Endothelial cell (in vitro differentiated cells): Measurements from ENCODE around the gene FKBP14. TPM values are rescaled to one million over a fixed set of nuclear protein-coding genes. Genes with fewer than 3 reads are reported as not detected.

Experiments used
- DNase-seq: peaks from one replicate; pipeline ENCODE4 v3.0.0; 2021; ENCODE audit warnings: low spot score
- H3K27ac Mint-ChIP-seq: one replicate; pipeline ENCODE4 v1.8.0; 2021; ENCODE audit warnings: mixed read lengths, inconsistent platforms; ENCODE audit not compliant: unreplicated experiment
- H3K27me3 Mint-ChIP-seq: one replicate; pipeline ENCODE4 v1.8.0; 2021; ENCODE audit warnings: mild to moderate bottlenecking, moderate library complexity, mixed read lengths, inconsistent platforms; ENCODE audit not compliant: unreplicated experiment
- H3K36me3 Mint-ChIP-seq: one replicate; pipeline ENCODE4 v1.8.0; 2021; ENCODE audit warnings: mild to moderate bottlenecking, low read depth, mixed read lengths, inconsistent platforms; ENCODE audit not compliant: unreplicated experiment
- H3K4me1 Mint-ChIP-seq: one replicate; pipeline ENCODE4 v1.8.0; 2021; ENCODE audit warnings: mild to moderate bottlenecking, mixed read lengths, inconsistent platforms; ENCODE audit not compliant: unreplicated experiment
- H3K4me3 Mint-ChIP-seq: one replicate; pipeline ENCODE4 v1.8.0; 2021; ENCODE audit warnings: mild to moderate bottlenecking, mixed read lengths, inconsistent platforms; ENCODE audit not compliant: unreplicated experiment
- H3K9me3 Mint-ChIP-seq: one replicate; pipeline ENCODE4 v1.8.0; 2021; ENCODE audit warnings: mixed read lengths, inconsistent platforms; ENCODE audit not compliant: unreplicated experiment
- total RNA-seq: library from RNA; stranded (reverse); fragmentation: NEBNext Ultra II Directional; extraction: Animal tissue kit (Norgen Biotek cat#: 25700); gene quantifications from one replicate; pipeline ENCODE4 v1.2.1, GENCODE V29; 2021; ENCODE audit not compliant: unreplicated experiment
- TF ChIP-seq, protein P1 (sequence below): fragments of 200-600 bp; sonication (generic); IDR thresholded peaks from one replicate; pipeline ENCODE4 v1.5.0; 2021; ENCODE audit warnings: antibody characterized with exemption; ENCODE audit not compliant: unreplicated experiment

FKBP14 gene
- total RNA-seq, 1 donor from 2014 or later = 15.1 TPM

DNA sequence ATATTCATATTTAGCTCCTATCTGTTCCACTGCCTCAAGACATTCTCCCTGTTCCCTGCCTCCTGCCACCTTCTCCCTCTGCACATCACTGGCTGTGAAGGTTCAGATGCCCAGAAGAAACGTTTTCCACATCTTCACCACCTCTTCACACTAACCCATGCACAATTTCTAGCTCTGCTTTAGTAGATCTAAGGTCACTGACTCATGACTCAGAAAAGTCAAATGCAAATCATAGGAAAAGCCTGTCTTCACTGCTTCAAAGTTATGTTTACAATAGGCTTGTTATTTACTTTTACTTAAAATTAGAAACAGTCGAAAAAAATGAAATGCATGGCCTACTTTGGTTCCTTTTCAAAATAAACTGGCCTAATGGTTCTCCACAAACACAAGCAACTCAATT lies 39.4 kb downstream of the FKBP14 start:
- Mint-ChIP-seq H3K27me3 (peaks cover 12% of the 10 kb centered on the region), H3K27ac (peak overlapping the region; percentile 48), H3K4me3 (no peak overlapping the region), H3K4me1 (peaks cover 15% of the 10 kb centered on the region), H3K9me3 (peaks cover 3% of the 10 kb centered on the region), H3K36me3 (peaks cover 21% of the 10 kb centered on the region)
- DNase-seq = no peak
- TF ChIP-seq, protein P1, sequence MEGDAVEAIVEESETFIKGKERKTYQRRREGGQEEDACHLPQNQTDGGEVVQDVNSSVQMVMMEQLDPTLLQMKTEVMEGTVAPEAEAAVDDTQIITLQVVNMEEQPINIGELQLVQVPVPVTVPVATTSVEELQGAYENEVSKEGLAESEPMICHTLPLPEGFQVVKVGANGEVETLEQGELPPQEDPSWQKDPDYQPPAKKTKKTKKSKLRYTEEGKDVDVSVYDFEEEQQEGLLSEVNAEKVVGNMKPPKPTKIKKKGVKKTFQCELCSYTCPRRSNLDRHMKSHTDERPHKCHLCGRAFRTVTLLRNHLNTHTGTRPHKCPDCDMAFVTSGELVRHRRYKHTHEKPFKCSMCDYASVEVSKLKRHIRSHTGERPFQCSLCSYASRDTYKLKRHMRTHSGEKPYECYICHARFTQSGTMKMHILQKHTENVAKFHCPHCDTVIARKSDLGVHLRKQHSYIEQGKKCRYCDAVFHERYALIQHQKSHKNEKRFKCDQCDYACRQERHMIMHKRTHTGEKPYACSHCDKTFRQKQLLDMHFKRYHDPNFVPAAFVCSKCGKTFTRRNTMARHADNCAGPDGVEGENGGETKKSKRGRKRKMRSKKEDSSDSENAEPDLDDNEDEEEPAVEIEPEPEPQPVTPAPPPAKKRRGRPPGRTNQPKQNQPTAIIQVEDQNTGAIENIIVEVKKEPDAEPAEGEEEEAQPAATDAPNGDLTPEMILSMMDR = no peak

- H3K36me3 Mint-ChIP-seq = no peaks in the 10 kb centered on the region
- peaks cover 13% of the 10 kb centered on the region for H3K4me1 Mint-ChIP-seq
- H3K27me3 Mint-ChIP-seq = no peaks in the 10 kb centered on the region
- no peak for DNase-seq
- H3K4me3 Mint-ChIP-seq = no peak overlapping the region
- H3K27ac Mint-ChIP-seq = no peak overlapping the region
- no peaks in the 10 kb centered on the region for H3K9me3 Mint-ChIP-seq
- TF ChIP-seq, protein P1 = no peak
Observed at GRCh38 chr7:29980151-29980550, 46.4 kb downstream of the FKBP14 start.

DNA sequence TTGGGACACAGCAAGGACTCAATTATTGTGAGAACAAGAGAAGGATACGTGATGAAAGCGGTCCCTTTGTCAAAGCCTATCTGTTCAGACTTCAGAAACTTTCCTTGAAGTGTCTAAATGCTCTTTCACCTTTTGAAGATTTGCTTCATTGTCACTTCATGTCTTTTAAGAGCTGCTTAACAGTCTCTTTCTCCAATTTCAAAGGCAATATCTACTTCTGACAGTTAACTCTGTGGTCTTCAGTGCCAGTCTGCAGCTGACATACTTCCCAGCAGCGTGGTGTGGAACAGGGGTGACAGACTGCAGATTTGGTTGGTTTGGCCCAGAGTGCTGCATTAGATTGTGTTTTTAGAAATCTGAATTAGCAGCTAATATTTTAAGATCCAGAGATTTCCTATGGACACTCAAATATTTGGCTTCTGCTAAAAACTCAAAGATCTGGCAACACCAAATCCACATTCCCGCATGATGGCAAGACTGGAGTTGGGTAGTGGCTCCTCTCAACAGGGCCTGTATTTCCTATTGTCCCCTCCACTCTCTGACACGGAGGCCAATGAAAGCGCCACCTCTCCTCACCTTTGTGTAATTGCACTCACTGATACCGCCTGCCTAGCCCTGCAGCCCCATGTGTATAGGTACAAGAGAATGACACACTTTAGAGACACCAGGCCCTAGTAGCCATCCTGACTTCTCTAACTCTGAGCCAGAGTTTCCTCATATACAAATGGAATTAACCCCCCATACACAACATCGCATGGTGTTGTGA lies 48.4 kb downstream of the FKBP14 start:
- Mint-ChIP-seq H3K9me3 (no peaks in the 10 kb centered on the region), H3K4me1 (peaks cover 13% of the 10 kb centered on the region), H3K27me3 (no peaks in the 10 kb centered on the region), H3K27ac (no peak overlapping the region), H3K36me3 (no peaks in the 10 kb centered on the region), H3K4me3 (no peak overlapping the region)
- TF ChIP-seq, protein P1 = peak; percentile 12
- DNase-seq = peak; percentile 23

DNA sequence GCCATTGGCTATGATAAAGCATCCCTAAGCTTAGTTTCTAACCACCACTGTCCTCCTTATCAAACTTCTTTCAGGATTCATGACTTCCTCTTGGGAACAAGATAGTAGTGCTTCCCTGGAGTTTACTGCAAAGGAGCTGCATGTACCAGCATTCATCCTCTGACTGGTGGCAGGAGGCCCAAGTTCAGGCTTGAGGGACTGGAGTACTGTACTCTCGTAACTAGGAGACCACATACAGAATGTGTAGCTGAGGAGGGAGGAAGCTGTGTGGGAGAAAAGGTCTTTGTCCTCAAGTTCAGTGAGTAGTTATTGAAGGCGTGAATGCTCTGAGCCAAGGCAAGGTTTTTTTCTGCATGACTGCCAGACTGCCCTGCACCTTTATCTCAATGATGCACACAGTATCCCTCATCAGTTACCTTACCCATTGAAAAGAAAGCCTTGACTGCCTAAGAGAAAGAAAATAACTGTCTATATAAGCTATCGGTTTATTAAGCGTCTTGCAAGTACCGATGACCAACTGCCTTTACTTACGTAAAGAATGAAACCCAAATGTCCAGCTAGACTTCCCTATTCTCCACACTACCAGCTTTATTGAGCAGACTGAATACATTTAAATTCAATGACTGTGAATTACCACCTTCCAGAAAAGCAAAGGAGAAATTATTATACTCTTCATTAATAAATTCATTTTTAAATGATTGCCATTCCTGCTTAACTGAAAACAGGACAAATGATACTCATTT lies 49.7 kb downstream of the FKBP14 start:
- Mint-ChIP-seq H3K4me1 (peaks cover 13% of the 10 kb centered on the region), H3K27me3 (no peaks in the 10 kb centered on the region), H3K36me3 (no peaks in the 10 kb centered on the region), H3K4me3 (no peak overlapping the region), H3K9me3 (no peaks in the 10 kb centered on the region), H3K27ac (no peak overlapping the region)
- TF ChIP-seq, protein P1 = no peak
- DNase-seq = no peak

DNA sequence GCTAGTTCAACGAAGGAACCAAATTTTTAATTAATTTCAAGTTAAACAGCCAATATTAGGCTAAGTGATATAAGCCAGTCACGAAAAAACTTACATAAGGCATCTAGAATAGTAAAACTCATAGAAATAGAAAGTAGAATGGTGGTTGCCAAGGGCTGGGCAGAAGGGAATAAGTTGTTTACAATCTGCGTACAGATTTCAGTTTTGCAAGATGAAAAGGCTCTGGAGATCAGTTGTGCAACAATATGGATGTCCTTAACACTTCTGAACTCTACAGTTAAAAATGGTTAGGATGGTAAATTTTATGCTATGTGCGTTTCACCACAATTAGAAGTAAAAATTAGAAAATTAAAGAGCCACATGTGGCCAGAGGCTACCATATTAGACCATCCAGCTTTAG lies 50.2 kb downstream of the FKBP14 start:
- Mint-ChIP-seq H3K36me3 (no peaks in the 10 kb centered on the region), H3K27ac (no peak overlapping the region), H3K4me1 (peaks cover 13% of the 10 kb centered on the region), H3K4me3 (no peak overlapping the region), H3K27me3 (no peaks in the 10 kb centered on the region), H3K9me3 (no peaks in the 10 kb centered on the region)
- TF ChIP-seq, protein P1 = no peak
- no peak for DNase-seq
